GM12878 (cell line): Measurements from ENCODE around the gene ATF2. TPM values are rescaled to one million over a fixed set of nuclear protein-coding genes. Genes with fewer than 3 reads are reported as not detected.

Experiments
- ATAC-seq: fragments of 200-7000 bp; cut with Tn5 transposase; 3 replicates; pipeline ENCODE4 v1.9.1; 2020; ENCODE audit warnings: mild to moderate bottlenecking, moderate library complexity
- BruUV-seq: library from RNA; stranded (reverse); fragments of 400-500 nt; replicated peaks from 2 replicates; lab custom pipeline; 2021; lab: Mats Ljungman, UMichigan
- CTCF ChIA-PET: fragments of 300-600 bp; sonication (Branson Sonifier 250); formaldehyde crosslinking; extraction: SDS; loops from one replicate; lab custom pipeline; 2021; ENCODE audit warnings: inconsistent platforms; lab: Yijun Ruan, JAX
- POLR2A ChIA-PET: fragments of 350-600 bp; formaldehyde crosslinking; extraction: SDS; loops from one replicate; lab custom pipeline; 2021; ENCODE audit warnings: inconsistent platforms; lab: Charles Lee
- RAD21 ChIA-PET: fragments of 300-600 bp; sonication (Branson Sonifier 250); formaldehyde crosslinking; loops from one replicate; lab custom pipeline; 2023; ENCODE audit warnings: antibody characterized with exemption; ENCODE audit not compliant: unreplicated experiment; lab: Charles Lee
- SMC1A ChIA-PET: fragments of 300-600 bp; sonication (Branson Sonifier 250); formaldehyde crosslinking; loops from one replicate; lab custom pipeline; 2023; ENCODE audit not compliant: unreplicated experiment, uncharacterized antibody; lab: Charles Lee
- DNase-seq: peaks from one replicate; pipeline ENCODE4 v3.0.0-alpha.2; 2011; ENCODE audit warnings: low read depth, low spot score
- FAIRE-seq: peaks from 3 replicates; lab custom pipeline; 2011; peaks lifted over from hg19 to GRCh38; lab: Jason Lieb, UNC
- H2AFZ ChIP-seq: 2 replicates; pipeline ENCODE4 v1.6.0; 2011; ENCODE audit warnings: low read depth, low read length, control low read depth; ENCODE audit not compliant: control insufficient read depth
- H3K27ac ChIP-seq: 2 replicates; pipeline ENCODE4 v1.5.1; 2011; ENCODE audit warnings: control low read depth; ENCODE audit not compliant: control insufficient read depth, insufficient read depth
- H3K27me3 ChIP-seq, 2 experiments: replicated peaks in 1 of 2; 2 replicates each; pipeline versions ENCODE4 v1.6.0 to v1.6.1; 2011; ENCODE audit warnings: low read length in 1 of 2; ENCODE audit not compliant: control insufficient read depth in 2 of 2, insufficient read depth in 2 of 2
- H3K36me3 ChIP-seq, 2 experiments: 2 replicates each; pipeline ENCODE4 v1.5.1; 2011; ENCODE audit warnings: low read length in 1 of 2; ENCODE audit not compliant: control insufficient read depth in 2 of 2, insufficient read depth in 2 of 2
- H3K4me1 ChIP-seq: 2 replicates; pipeline ENCODE4 v1.6.1; 2011; ENCODE audit warnings: mild to moderate bottlenecking, low read length, moderate library complexity, mixed read lengths; ENCODE audit not compliant: control insufficient read depth, insufficient read depth
- H3K4me2 ChIP-seq: 2 replicates; pipeline ENCODE4 v1.6.0; 2011; ENCODE audit warnings: control low read depth; ENCODE audit not compliant: control insufficient read depth, insufficient read depth
- H3K4me3 ChIP-seq: fragments of 200-600 bp; sonication (generic); 2 replicates; pipeline ENCODE4 v1.5.1; 2016
- H3K79me2 ChIP-seq: 2 replicates; pipeline ENCODE4 v1.6.0; 2011; ENCODE audit warnings: low read length; ENCODE audit not compliant: control insufficient read depth, insufficient read depth
- H3K9ac ChIP-seq: 2 replicates; pipeline ENCODE4 v1.8.0; 2011; ENCODE audit warnings: low read length, control low read depth, mixed read lengths; ENCODE audit not compliant: control insufficient read depth, insufficient read depth
- H3K9me3 ChIP-seq: replicated peaks from 3 replicates; pipeline ENCODE4 v1.5.1; 2011; ENCODE audit warnings: mild to moderate bottlenecking, low read length; ENCODE audit not compliant: control insufficient read depth, insufficient read depth
- H4K20me1 ChIP-seq: 2 replicates; pipeline ENCODE4 v1.6.0; 2011; ENCODE audit not compliant: control insufficient read depth, insufficient read depth
- POLR2AphosphoS5 ChIP-seq: IDR thresholded peaks from 2 replicates; pipeline ENCODE4 v1.6.1; 2011; ENCODE audit warnings: mild to moderate bottlenecking, low read length, inconsistent platforms
- RAD21 ChIP-seq: IDR thresholded peaks from 2 replicates; pipeline ENCODE4 v1.6.1; 2011; ENCODE audit warnings: mild to moderate bottlenecking, low read depth, low read length, moderate library complexity; ENCODE audit not compliant: insufficient read depth
- SMARCA5 ChIP-seq: fragments of 450-650 bp; IDR thresholded peaks from 2 replicates; pipeline ENCODE4 v1.6.1; 2017; ENCODE audit warnings: mild to moderate bottlenecking
- SP1 ChIP-seq: IDR thresholded peaks from one replicate; pipeline ENCODE4 v1.6.1; 2011; ENCODE audit warnings: low read depth, low read length
- SREBF1 ChIP-seq: IDR thresholded peaks from 2 replicates; pipeline ENCODE4 v1.6.1; 2012; ENCODE audit warnings: mild to moderate bottlenecking, low read length
- ZNF592 ChIP-seq: fragments of 450-650 bp; IDR thresholded peaks from 2 replicates; pipeline ENCODE4 v1.6.1; 2017; ENCODE audit warnings: mild to moderate bottlenecking, moderate library complexity
- WGBS: methylation state at CpG from one replicate; pipeline ENCODE4 v1.1.6; 2016; ENCODE audit warnings: low lambda C conversion rate; ENCODE audit not compliant: insufficient replicate concordance, insufficient coverage; ENCODE audit errors: missing lambda C conversion rate; 5-methylcytosine and 5-hydroxymethylcytosine counted together
- in situ Hi-C: fragments of 300-500 bp; cut with MboI; formaldehyde crosslinking; loops from 9 replicates; pipeline ENCODE4 v1.14.3; 2018; ENCODE audit warnings: mixed read lengths
- intact Hi-C: fragments of 100-400 bp; cut with micrococcal nuclease; formaldehyde crosslinking; loops from one replicate; pipeline ENCODE4 v1.14.2; 2022; ENCODE audit not compliant: unreplicated experiment
- polyA plus RNA-seq, 11 experiments: library from polyadenylated mRNA; depleted of rRNA in 4 of 11; unstranded in 6 of 11; stranded (reverse) in 5 of 11; fragments of >200 nt; fragmentation: Nextera tagmentation in 4 of 11; fragmentation: Illumina TruSeq in 1 of 11; extraction: Ambion mirVana in 4 of 11; extraction: Trizol in 1 of 11; gene quantifications; 1 replicate in 1 of 11; 2 replicates in 10 of 11; pipeline versions ENCODE4 v1.2.1 to v1.2.3, GENCODE V29; 2011 to 2016; ENCODE audit warnings: inconsistent platforms in 2 of 11, missing spikeins in 2 of 11, low read depth in 1 of 11
- total RNA-seq, 4 experiments: library from RNA; depleted of rRNA in 3 of 4; stranded (reverse); fragments of >200 nt in 3 of 4; fragmentation: Illumina TruSeq in 1 of 4; extraction: Trizol in 1 of 4; gene quantifications; 2 replicates each; pipeline versions ENCODE4 v1.2.1 to v1.2.3, GENCODE V29; 2013 to 2021
- TF ChIP-seq, protein P1 (sequence below): fragments of 450-650 bp; IDR thresholded peaks from 2 replicates; pipeline ENCODE4 v1.6.1; 2016; ENCODE audit warnings: mild to moderate bottlenecking, moderate library complexity, borderline replicate concordance
- TF ChIP-seq, protein P2 (sequence below): fragments of 450-650 bp; formaldehyde crosslinking; IDR thresholded peaks from 2 replicates; pipeline ENCODE4 v1.5.0; 2022; ENCODE audit warnings: mild to moderate bottlenecking, missing genetic modification characterization
- TF ChIP-seq, protein P3 (sequence below): fragments of 450-650 bp; IDR thresholded peaks from 2 replicates; pipeline ENCODE4 v1.6.1; 2018; ENCODE audit warnings: mild to moderate bottlenecking, low read depth, moderate library complexity; ENCODE audit not compliant: partially characterized antibody

The ATF2 gene
- total and polyA plus RNA-seq, 10 of the 15 experiments (the other 5 are each of a cell fraction or from before 2014, with no cell fraction given) = 10.3 to 78.0 (median 36.0) TPM

- FAIRE-seq (no peak), ATAC-seq (no peak), DNase-seq (no peak)
- WGBS = 100% methylated on average over 2 of the region's 2 CpGs
- H2AFZ ChIP-seq = no peak overlapping the region
- intact Hi-C loops (no loop called here), in situ Hi-C loops (no loop called here)
- no peaks in the 10 kb centered on the region for H3K9me3 ChIP-seq
- no peak overlapping the region for H3K27ac ChIP-seq
- no peaks in the 10 kb centered on the region for H4K20me1 ChIP-seq
- H3K4me1 ChIP-seq = no peaks in the 10 kb centered on the region
- no TSS peak for BruUV-seq
- ChIA-PET SMC1A (no interaction called here), POLR2A (no interaction called here), CTCF (interaction anchor here (1.0 to 1.6 kb wide), 2 partner anchors 14 to 1034 kb away, joined by 3 to 4 read pairs; no protein-coding TSS in a partner anchor), RAD21 (no interaction called here)
- no peaks in the 10 kb centered on the region for H3K79me2 ChIP-seq
- H3K27me3 ChIP-seq = no peaks in the 10 kb centered on the region
- no peak overlapping the region for H3K9ac ChIP-seq
- H3K36me3 ChIP-seq = no peaks in the 10 kb centered on the region; a peak in 2 of 4 replicates
- no peak overlapping the region for H3K4me2 ChIP-seq
- H3K4me3 ChIP-seq = no peak overlapping the region
- no peak for TF ChIP-seq RAD21
- no peak for TF ChIP-seq SREBF1
- TF ChIP-seq SMARCA5 = no peak
- TF ChIP-seq POLR2AphosphoS5 = no peak
- TF ChIP-seq, protein P1, sequence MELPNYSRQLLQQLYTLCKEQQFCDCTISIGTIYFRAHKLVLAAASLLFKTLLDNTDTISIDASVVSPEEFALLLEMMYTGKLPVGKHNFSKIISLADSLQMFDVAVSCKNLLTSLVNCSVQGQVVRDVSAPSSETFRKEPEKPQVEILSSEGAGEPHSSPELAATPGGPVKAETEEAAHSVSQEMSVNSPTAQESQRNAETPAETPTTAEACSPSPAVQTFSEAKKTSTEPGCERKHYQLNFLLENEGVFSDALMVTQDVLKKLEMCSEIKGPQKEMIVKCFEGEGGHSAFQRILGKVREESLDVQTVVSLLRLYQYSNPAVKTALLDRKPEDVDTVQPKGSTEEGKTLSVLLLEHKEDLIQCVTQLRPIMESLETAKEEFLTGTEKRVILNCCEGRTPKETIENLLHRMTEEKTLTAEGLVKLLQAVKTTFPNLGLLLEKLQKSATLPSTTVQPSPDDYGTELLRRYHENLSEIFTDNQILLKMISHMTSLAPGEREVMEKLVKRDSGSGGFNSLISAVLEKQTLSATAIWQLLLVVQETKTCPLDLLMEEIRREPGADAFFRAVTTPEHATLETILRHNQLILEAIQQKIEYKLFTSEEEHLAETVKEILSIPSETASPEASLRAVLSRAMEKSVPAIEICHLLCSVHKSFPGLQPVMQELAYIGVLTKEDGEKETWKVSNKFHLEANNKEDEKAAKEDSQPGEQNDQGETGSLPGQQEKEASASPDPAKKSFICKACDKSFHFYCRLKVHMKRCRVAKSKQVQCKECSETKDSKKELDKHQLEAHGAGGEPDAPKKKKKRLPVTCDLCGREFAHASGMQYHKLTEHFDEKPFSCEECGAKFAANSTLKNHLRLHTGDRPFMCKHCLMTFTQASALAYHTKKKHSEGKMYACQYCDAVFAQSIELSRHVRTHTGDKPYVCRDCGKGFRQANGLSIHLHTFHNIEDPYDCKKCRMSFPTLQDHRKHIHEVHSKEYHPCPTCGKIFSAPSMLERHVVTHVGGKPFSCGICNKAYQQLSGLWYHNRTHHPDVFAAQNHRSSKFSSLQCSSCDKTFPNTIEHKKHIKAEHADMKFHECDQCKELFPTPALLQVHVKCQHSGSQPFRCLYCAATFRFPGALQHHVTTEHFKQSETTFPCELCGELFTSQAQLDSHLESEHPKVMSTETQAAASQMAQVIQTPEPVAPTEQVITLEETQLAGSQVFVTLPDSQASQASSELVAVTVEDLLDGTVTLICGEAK = no peak
- TF ChIP-seq, protein P2, sequence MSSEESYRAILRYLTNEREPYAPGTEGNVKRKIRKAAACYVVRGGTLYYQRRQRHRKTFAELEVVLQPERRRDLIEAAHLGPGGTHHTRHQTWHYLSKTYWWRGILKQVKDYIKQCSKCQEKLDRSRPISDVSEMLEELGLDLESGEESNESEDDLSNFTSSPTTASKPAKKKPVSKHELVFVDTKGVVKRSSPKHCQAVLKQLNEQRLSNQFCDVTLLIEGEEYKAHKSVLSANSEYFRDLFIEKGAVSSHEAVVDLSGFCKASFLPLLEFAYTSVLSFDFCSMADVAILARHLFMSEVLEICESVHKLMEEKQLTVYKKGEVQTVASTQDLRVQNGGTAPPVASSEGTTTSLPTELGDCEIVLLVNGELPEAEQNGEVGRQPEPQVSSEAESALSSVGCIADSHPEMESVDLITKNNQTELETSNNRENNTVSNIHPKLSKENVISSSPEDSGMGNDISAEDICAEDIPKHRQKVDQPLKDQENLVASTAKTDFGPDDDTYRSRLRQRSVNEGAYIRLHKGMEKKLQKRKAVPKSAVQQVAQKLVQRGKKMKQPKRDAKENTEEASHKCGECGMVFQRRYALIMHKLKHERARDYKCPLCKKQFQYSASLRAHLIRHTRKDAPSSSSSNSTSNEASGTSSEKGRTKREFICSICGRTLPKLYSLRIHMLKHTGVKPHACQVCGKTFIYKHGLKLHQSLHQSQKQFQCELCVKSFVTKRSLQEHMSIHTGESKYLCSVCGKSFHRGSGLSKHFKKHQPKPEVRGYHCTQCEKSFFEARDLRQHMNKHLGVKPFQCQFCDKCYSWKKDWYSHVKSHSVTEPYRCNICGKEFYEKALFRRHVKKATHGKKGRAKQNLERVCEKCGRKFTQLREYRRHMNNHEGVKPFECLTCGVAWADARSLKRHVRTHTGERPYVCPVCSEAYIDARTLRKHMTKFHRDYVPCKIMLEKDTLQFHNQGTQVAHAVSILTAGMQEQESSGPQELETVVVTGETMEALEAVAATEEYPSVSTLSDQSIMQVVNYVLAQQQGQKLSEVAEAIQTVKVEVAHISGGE (CRISPR knock-in tag) = no peak
- TF ChIP-seq, protein P3, sequence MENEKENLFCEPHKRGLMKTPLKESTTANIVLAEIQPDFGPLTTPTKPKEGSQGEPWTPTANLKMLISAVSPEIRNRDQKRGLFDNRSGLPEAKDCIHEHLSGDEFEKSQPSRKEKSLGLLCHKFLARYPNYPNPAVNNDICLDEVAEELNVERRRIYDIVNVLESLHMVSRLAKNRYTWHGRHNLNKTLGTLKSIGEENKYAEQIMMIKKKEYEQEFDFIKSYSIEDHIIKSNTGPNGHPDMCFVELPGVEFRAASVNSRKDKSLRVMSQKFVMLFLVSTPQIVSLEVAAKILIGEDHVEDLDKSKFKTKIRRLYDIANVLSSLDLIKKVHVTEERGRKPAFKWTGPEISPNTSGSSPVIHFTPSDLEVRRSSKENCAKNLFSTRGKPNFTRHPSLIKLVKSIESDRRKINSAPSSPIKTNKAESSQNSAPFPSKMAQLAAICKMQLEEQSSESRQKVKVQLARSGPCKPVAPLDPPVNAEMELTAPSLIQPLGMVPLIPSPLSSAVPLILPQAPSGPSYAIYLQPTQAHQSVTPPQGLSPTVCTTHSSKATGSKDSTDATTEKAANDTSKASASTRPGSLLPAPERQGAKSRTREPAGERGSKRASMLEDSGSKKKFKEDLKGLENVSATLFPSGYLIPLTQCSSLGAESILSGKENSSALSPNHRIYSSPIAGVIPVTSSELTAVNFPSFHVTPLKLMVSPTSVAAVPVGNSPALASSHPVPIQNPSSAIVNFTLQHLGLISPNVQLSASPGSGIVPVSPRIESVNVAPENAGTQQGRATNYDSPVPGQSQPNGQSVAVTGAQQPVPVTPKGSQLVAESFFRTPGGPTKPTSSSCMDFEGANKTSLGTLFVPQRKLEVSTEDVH = no peak
- no peak for TF ChIP-seq SP1
- TF ChIP-seq ZNF592 = no peak
Observed at GRCh38 chr2:175063741-175064140, 104.3 kb downstream of the ATF2 start.
